ENCODE data around the gene PRKCG.

Gene PRKCG

GRCh38 chr19:53898166-53898565 is 16.2 kb downstream of the PRKCG start:
- Histone ChIP-seq H3K4me1 (ENCODE audit: insufficient read depth, poor library complexity, severe bottlenecking) (peaks cover 8% of the 10 kb centered on the region), H3K27ac (ENCODE audit: poor library complexity, severe bottlenecking) (no peak overlapping the region), H3K4me3 (ENCODE audit: severe bottlenecking) (no peak overlapping the region), H3K27me3 (ENCODE audit: insufficient read depth, poor library complexity, severe bottlenecking) (no peaks in the 10 kb centered on the region), H3K9me3 (ENCODE audit: severe bottlenecking) (no peaks in the 10 kb centered on the region), H3K36me3 (ENCODE audit: low read depth) (no peaks in the 10 kb centered on the region)
- no peak for DNase-seq (ENCODE audit: low spot score)
- no peak for ATAC-seq (ENCODE audit: low read depth)
- TF ChIP-seq, protein P1, sequence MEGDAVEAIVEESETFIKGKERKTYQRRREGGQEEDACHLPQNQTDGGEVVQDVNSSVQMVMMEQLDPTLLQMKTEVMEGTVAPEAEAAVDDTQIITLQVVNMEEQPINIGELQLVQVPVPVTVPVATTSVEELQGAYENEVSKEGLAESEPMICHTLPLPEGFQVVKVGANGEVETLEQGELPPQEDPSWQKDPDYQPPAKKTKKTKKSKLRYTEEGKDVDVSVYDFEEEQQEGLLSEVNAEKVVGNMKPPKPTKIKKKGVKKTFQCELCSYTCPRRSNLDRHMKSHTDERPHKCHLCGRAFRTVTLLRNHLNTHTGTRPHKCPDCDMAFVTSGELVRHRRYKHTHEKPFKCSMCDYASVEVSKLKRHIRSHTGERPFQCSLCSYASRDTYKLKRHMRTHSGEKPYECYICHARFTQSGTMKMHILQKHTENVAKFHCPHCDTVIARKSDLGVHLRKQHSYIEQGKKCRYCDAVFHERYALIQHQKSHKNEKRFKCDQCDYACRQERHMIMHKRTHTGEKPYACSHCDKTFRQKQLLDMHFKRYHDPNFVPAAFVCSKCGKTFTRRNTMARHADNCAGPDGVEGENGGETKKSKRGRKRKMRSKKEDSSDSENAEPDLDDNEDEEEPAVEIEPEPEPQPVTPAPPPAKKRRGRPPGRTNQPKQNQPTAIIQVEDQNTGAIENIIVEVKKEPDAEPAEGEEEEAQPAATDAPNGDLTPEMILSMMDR (IDR thresholded peaks at IDR 0.05; ENCODE audit: poor library complexity, severe bottlenecking), result no peak

GRCh38 chr19:53898636-53899341 is 16.8 kb downstream of the PRKCG start:
- H3K27ac ChIP-seq (ENCODE audit: poor library complexity, severe bottlenecking), result no peak overlapping the region
- no peak overlapping the region for H3K4me3 ChIP-seq (ENCODE audit: severe bottlenecking)
- no peaks in the 10 kb centered on the region for H3K36me3 ChIP-seq (ENCODE audit: low read depth)
- ATAC-seq (ENCODE audit: low read depth) (peak; percentile 70), DNase-seq (ENCODE audit: low spot score) (peak; percentile 87)
- H3K4me1 ChIP-seq (ENCODE audit: insufficient read depth, poor library complexity, severe bottlenecking), result peaks cover 8% of the 10 kb centered on the region
- TF ChIP-seq, protein P1 (IDR thresholded peaks at IDR 0.05; ENCODE audit: poor library complexity, severe bottlenecking), result no peak
- no peaks in the 10 kb centered on the region for H3K9me3 ChIP-seq (ENCODE audit: severe bottlenecking)
- H3K27me3 ChIP-seq (ENCODE audit: insufficient read depth, poor library complexity, severe bottlenecking), result no peaks in the 10 kb centered on the region

DNA sequence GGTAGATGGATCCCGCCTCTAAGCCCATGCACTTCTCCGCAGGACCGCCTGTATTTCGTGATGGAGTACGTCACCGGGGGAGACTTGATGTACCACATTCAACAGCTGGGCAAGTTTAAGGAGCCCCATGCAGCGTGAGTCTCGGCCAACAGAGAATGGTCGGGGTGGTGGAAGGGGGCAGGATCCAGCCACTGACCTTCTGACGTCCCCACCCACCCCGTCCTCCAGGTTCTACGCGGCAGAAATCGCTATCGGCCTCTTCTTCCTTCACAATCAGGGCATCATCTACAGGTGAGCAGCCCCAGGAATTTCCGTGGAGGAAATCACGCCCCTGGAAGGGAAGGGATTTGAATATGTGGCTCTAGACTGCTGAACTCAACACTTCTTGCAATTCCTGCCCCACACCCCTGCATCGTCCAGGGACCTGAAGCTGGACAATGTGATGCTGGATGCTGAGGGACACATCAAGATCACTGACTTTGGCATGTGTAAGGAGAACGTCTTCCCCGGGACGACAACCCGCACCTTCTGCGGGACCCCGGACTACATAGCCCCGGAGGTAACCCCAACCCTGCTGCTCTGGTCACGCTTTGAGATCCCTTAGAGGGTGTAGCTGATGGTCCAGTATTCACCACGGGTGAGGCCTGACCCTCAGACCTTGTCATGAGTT is 18.3 kb downstream of the PRKCG start:
- Histone ChIP-seq H3K27me3 (ENCODE audit: insufficient read depth, poor library complexity, severe bottlenecking) (no peaks in the 10 kb centered on the region), H3K4me1 (ENCODE audit: insufficient read depth, poor library complexity, severe bottlenecking) (peaks cover 5% of the 10 kb centered on the region)

DNA sequence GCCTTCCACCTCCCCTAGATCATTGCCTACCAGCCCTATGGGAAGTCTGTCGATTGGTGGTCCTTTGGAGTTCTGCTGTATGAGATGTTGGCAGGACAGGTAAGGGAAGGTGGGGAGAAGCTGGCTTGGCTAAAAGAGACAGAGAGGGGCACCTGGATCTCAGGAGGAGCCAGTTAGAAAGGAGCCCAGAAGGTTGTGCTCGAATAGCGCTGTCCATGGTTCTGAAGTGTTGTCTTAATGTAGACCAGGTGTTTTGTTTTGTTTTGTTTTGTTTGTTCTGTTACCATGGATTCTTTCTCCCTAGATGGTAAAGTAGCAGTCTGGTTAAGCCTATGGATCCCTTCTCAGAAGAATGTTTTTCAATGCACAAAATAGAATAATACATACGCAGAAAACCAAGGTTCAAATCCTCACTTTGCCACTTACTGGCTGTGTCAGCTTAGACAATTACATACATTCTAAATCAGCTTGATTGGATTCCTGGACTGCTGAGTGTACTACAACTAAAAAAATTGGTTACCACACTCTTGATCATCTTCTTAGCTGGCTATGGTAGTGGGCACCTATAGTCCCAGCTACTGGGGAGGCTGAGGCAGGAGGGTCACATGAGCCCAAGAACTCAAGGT is 21.2 kb downstream of the PRKCG start:
- TF ChIP-seq, protein P1 (IDR thresholded peaks at IDR 0.05; ENCODE audit: poor library complexity, severe bottlenecking), result no peak
- no peak for DNase-seq (ENCODE audit: low spot score)
- peaks cover 5% of the 10 kb centered on the region for H3K4me1 ChIP-seq (ENCODE audit: insufficient read depth, poor library complexity, severe bottlenecking)

More for the DNA sequence above, 18.3 kb downstream of the PRKCG start:
- ATAC-seq (ENCODE audit: low read depth) (no peak), DNase-seq (ENCODE audit: low spot score) (no peak)
- H3K36me3 ChIP-seq (ENCODE audit: low read depth), result no peaks in the 10 kb centered on the region
- peak overlapping the region; percentile 3 for H3K27ac ChIP-seq (ENCODE audit: poor library complexity, severe bottlenecking)
- no peaks in the 10 kb centered on the region for H3K9me3 ChIP-seq (ENCODE audit: severe bottlenecking)
- H3K4me3 ChIP-seq (ENCODE audit: severe bottlenecking), result no peak overlapping the region
- TF ChIP-seq, protein P1 (IDR thresholded peaks at IDR 0.05; ENCODE audit: poor library complexity, severe bottlenecking), result no peak

More for the DNA sequence above, 21.2 kb downstream of the PRKCG start:
- H3K9me3 ChIP-seq (ENCODE audit: severe bottlenecking), result no peaks in the 10 kb centered on the region
- H3K27ac ChIP-seq (ENCODE audit: poor library complexity, severe bottlenecking), result no peak overlapping the region
- no peak for ATAC-seq (ENCODE audit: low read depth)
- no peaks in the 10 kb centered on the region for H3K36me3 ChIP-seq (ENCODE audit: low read depth)
- peaks cover 22% of the 10 kb centered on the region for H3K27me3 ChIP-seq (ENCODE audit: insufficient read depth, poor library complexity, severe bottlenecking)
- H3K4me3 ChIP-seq (ENCODE audit: severe bottlenecking), result no peak overlapping the region
